ENCODE measurements around the gene TTC28.
"Not testable (repeated sequence)": the region's sequence is repeated elsewhere in the genome, so short reads cannot be mapped to it uniquely, and the experiment has no call there.

Gene TTC28

DNA sequence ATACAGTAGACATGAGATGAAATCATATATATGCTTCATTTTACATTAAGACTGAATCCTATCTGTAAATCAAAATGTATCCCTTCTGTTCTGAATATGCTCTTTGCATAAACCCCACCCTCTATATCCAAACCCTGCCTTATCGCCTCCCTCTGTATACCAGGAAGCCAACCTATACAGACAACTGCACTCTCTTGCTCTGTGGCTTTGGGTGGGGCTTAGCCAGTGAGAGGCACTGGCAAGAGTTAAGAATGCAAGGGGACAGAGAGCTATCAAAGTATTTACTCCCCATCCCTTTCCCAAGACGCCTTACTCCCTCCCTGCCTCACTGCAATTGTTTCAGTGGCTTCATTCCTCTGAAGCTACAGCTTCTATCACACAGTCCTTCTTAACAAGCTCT lies 309.8 kb downstream of the TTC28 start:
- DNase-seq (ENCODE audit: low spot score): no peak
- TF ChIP-seq, protein P1, sequence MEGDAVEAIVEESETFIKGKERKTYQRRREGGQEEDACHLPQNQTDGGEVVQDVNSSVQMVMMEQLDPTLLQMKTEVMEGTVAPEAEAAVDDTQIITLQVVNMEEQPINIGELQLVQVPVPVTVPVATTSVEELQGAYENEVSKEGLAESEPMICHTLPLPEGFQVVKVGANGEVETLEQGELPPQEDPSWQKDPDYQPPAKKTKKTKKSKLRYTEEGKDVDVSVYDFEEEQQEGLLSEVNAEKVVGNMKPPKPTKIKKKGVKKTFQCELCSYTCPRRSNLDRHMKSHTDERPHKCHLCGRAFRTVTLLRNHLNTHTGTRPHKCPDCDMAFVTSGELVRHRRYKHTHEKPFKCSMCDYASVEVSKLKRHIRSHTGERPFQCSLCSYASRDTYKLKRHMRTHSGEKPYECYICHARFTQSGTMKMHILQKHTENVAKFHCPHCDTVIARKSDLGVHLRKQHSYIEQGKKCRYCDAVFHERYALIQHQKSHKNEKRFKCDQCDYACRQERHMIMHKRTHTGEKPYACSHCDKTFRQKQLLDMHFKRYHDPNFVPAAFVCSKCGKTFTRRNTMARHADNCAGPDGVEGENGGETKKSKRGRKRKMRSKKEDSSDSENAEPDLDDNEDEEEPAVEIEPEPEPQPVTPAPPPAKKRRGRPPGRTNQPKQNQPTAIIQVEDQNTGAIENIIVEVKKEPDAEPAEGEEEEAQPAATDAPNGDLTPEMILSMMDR (IDR thresholded peaks at IDR 0.05; ENCODE audit: extremely low read depth, missing control alignments): no peak

DNA sequence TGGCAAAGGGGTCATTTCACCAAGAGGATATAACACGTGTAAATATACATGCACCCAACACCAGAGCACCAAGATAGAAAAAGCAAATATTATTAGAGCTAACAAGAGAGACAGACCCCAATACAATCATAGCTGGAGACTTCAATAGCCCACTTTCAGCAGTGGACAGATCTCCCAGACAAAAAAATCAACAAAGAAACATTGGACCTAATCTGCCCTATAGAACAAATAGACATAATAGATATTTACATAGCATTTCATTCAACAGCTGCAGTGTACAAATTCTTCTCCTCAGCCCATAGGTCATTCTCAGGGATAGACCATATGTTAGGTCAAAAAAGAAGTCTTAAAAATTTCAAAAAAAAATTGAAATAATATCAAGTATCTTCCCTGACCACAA lies 312.8 kb downstream of the TTC28 start:
- no peak for DNase-seq (ENCODE audit: low spot score)
- TF ChIP-seq, protein P1 (IDR thresholded peaks at IDR 0.05; ENCODE audit: extremely low read depth, missing control alignments): no peak

DNA sequence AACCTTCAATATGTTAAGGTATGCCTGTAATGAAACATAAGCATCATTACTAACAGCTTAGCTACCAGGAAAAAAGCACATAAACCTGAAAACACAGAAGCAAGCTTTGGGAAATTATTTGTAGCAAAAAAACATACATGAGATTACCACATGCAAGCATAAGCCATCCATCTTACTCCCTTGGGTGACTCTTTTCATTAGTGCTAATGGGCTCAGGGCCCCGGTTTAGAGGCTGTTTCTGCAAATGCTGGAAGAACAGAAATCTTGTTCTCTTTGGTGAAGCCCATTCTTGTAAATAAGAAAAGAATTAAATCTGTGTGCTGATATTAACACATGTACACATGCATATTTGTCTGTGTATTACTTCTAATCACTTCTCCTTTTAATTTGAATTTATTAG lies 314.3 kb downstream of the TTC28 start:
- DNase-seq (ENCODE audit: low spot score): no peak
- TF ChIP-seq, protein P1 (IDR thresholded peaks at IDR 0.05; ENCODE audit: extremely low read depth, missing control alignments): no peak

DNA sequence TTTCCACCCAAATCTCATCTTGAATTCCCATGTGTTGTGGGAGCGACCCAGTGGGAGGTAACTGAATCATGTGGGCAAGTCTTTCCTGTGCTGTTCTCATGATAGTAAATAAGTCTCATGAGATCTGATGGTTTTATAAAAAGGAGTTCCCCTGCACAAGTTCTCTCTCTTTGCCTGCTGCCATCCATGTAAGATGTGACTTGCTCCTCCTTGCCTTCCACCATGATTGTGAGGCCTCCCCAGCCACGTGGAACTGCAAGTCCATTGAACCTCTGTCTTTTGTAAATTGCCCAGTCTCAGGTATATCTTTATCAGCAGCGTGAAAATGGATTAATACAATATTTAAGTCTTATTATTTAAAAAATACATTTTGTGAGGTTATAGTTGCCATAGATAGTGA lies 315.5 kb downstream of the TTC28 start:
- not testable (repeated sequence) for DNase-seq (ENCODE audit: low spot score)

DNA sequence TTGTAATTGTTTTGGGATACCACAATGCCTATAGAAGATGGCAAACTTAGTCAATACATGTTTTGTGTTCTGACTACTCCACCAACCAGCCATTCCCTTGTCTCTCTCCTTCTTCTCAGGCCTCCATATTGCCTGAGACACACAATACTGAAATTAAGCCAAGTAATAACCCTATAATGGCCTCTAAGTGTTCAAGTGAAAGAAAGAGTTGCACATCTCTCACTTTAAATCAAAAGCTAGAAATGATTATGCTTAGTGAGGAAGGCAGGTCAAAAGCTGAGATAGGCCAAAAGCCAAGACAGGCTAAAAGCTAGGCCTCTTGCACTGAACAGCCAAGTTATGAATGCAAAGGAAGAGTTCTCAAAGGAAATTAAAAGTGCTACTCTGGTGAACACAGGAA lies 318.7 kb downstream of the TTC28 start:
- no peak for DNase-seq (ENCODE audit: low spot score)

DNA sequence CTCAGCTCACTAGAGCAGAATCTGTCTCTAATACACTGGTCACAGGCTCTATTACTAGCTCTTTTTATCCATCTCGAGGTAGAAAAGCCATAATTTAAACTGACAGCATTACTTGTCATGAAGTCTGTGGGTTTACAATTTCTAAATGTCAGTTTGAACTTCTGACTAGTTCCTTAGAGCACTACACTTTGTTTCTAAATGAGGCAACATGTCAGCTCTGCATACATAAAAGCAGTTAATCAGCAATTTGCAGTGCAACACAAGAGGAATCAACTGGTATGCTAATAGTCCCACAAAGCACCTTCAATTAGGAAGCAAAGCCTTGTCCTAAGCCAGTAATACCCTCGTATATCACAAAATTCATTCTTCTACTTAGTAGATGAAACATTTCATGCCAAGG lies 321.3 kb downstream of the TTC28 start:
- TF ChIP-seq, protein P1 (IDR thresholded peaks at IDR 0.05; ENCODE audit: extremely low read depth, missing control alignments): no peak
- no peak for DNase-seq (ENCODE audit: low spot score)

More for the DNA sequence above, 318.7 kb downstream of the TTC28 start:
- TF ChIP-seq, protein P1 (IDR thresholded peaks at IDR 0.05; ENCODE audit: extremely low read depth, missing control alignments): no peak

DNA sequence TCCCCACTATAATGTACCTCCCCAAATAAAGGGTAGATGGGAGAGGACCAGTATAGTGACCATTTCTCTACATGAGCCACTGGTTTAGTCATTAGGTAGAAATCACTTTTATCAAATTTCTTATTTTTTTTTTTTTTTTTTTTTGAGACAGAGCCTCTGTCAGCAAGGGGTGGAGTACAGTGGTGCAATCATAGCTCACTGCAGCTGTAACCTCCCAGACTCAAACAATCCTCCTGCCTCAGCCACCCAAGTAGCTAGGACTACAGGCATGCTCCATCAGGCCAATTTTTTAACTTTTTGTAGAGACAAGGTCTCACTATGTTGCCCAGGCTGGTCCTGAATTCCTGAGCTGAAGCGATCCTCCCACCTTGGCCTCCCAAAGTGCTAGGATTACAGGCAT lies 322.4 kb downstream of the TTC28 start:
- TF ChIP-seq, protein P1 (IDR thresholded peaks at IDR 0.05; ENCODE audit: extremely low read depth, missing control alignments): no peak
- no peak for DNase-seq (ENCODE audit: low spot score)

DNA sequence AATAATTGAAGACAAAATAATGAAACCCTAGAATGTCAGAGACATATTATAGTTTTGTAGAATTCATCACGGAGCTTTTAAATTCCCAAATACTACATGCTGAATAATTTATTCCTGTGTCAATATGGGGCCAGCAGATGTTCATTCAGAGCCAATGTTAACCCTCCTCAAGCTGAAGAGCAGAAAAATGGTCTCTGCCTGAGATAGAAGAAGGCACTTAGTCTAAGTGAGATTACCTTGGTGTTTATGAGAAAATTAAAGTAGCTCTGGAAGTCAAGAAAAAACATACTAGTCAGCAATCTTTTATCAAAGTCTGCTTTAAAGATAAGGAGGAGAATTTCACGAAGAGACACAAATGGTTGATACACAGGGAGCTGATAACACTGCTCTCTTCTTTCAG lies 328.2 kb downstream of the TTC28 start:
- no peak for DNase-seq (ENCODE audit: low spot score)
- TF ChIP-seq, protein P1 (IDR thresholded peaks at IDR 0.05; ENCODE audit: extremely low read depth, missing control alignments): no peak

Measured in GM20000 (cell line).